Measurements from ENCODE around the gene IFIT2. TPM values are rescaled to one million over a fixed set of nuclear protein-coding genes. Genes with fewer than 3 reads are reported as not detected.
A peak's percentile ranks its signal among the peaks of the same experiment; 100 is the strongest.

Gene IFIT2
- total RNA-seq, 6 donors from 2014 or later: 7.8 to 49.0 (median 12.0) TPM

DNA sequence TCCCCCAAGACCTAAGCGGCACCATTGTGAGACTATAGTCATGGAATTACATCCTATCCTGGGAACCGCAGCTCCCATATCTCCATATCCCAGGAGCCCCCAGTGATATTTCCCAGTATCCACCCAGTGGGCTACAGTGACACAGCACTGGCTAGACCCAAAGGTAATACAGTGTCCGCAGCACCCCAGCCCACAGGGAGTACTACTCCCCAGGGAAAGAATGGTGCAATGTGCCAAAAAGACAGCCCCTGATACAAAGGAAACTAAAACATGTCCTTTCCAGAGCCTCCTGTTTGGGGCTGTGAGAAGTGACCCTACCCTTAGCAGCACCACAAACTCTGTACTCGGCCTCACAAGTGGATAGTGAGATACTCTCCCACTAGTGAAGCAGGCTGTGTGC, 4.5 kb upstream of the IFIT2 start:
- Histone ChIP-seq H3K36me3 (no peaks in the 10 kb centered on the region), H3K27me3 (no peaks in the 10 kb centered on the region), H3K9me3 (no peaks in the 10 kb centered on the region), H3K4me3 (no peak overlapping the region), H3K4me1 (peaks cover 16 to 26% (median 22%) of the 10 kb centered on the region in 4 donors), H3K27ac (no peak overlapping the region)
- 94 to 96% methylated on average over 4 of the region's 4 CpGs for whole genome bisulfite sequencing, 2 donors
- no peak for DNase-seq
- TF ChIP-seq, protein P1, sequence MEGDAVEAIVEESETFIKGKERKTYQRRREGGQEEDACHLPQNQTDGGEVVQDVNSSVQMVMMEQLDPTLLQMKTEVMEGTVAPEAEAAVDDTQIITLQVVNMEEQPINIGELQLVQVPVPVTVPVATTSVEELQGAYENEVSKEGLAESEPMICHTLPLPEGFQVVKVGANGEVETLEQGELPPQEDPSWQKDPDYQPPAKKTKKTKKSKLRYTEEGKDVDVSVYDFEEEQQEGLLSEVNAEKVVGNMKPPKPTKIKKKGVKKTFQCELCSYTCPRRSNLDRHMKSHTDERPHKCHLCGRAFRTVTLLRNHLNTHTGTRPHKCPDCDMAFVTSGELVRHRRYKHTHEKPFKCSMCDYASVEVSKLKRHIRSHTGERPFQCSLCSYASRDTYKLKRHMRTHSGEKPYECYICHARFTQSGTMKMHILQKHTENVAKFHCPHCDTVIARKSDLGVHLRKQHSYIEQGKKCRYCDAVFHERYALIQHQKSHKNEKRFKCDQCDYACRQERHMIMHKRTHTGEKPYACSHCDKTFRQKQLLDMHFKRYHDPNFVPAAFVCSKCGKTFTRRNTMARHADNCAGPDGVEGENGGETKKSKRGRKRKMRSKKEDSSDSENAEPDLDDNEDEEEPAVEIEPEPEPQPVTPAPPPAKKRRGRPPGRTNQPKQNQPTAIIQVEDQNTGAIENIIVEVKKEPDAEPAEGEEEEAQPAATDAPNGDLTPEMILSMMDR (IDR thresholded peaks at IDR 0.05): no peak
- no peak for TF ChIP-seq POLR2AphosphoS5 (IDR thresholded peaks at IDR 0.05)
- TF ChIP-seq EP300 (IDR thresholded peaks at IDR 0.05): no peak
- TF ChIP-seq POLR2A (IDR thresholded peaks at IDR 0.05): no peak
- ATAC-seq (ENCODE audit: low FRiP score in 2 of 2): no peak

DNA sequence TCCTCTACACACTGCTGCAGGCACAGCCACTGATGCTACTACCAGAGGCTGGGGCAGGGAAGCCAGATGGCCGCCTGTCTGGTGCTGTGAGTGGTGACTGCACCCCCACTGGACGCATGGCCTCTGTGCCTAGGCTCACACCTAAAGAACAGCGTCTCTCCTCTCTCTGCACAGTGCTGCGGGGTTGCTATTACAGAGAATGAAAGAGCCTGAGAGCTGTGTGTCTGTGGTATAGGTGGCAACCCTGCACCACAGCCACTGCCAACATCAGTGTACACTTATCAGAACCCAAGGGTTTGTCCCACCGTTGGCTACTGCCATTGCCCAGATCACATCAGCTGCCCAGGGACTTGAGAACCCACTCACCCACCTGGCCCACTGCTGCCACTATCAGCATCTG, 4.1 kb upstream of the IFIT2 start:
- Histone ChIP-seq H3K4me1 (peaks cover 16 to 30% (median 24%) of the 10 kb centered on the region in 4 donors), H3K27ac (no peak overlapping the region), H3K4me3 (no peak overlapping the region), H3K9me3 (no peaks in the 10 kb centered on the region), H3K27me3 (no peaks in the 10 kb centered on the region), H3K36me3 (no peaks in the 10 kb centered on the region)
- TF ChIP-seq POLR2A (IDR thresholded peaks at IDR 0.05) (no peak), EP300 (IDR thresholded peaks at IDR 0.05) (no peak), POLR2AphosphoS5 (IDR thresholded peaks at IDR 0.05) (no peak)
- TF ChIP-seq, protein P1 (IDR thresholded peaks at IDR 0.05): no peak
- DNase-seq (no peak), ATAC-seq (ENCODE audit: low FRiP score in 2 of 2) (no peak)
- 89% methylated on average over 5 of the region's 5 CpGs; no CpG with 5 or more reads in 1 of the 2 donors for WGBS, 2 donors

DNA sequence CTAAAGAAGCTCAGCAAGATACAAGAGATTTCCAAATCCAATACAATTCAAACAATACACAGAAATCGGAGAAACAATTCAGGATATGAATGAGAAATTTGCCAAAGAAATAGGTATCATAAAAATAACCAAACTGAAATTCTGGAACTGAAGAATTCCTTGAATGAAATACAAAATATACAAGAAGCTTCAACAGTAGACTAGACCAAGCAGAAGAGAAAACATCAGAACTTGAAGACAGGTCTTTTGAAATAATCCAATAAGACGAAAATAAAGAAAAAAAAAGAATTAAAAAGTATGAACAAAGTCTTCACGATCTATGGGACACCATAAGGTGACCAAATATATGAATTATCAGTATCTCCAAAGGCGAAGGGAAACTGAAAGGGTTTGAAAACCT, 2.8 kb upstream of the IFIT2 start:
- no peaks in the 10 kb centered on the region for H3K36me3 ChIP-seq
- WGBS, 2 donors: 85 to 98% methylated on average over 4 of the region's 4 CpGs
- no peaks in the 10 kb centered on the region for H3K27me3 ChIP-seq
- ATAC-seq (ENCODE audit: low FRiP score in 2 of 2) (no peak), DNase-seq (no peak)
- H3K27ac ChIP-seq: no peak overlapping the region
- TF ChIP-seq POLR2AphosphoS5 (IDR thresholded peaks at IDR 0.05): no peak
- TF ChIP-seq EP300 (IDR thresholded peaks at IDR 0.05): no peak
- TF ChIP-seq, protein P1 (IDR thresholded peaks at IDR 0.05): no peak
- no peak for TF ChIP-seq POLR2A (IDR thresholded peaks at IDR 0.05)
- H3K9me3 ChIP-seq: no peaks in the 10 kb centered on the region
- H3K4me3 ChIP-seq: no peak overlapping the region
- H3K4me1 ChIP-seq: peaks cover 27 to 42% (median 35%) of the 10 kb centered on the region in 4 donors

DNA sequence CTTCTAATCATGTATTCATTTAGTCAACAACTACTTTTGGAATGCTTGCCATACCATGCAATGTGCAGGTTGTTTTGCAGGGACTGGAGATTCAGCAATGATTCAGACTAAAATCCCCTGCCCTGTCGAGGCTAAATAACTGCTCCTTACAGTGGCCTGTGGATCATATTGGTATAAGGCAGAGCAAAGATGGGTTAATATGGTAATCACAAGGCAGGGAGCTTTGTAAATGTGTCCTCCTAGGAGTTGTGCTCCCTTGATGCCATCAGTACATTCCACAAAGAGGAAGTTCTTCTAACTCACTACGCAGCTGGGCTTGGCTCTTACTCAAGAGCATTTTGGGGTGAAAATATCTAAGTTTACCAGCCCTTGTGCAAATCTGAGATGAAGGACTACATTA, 614 bp upstream of the IFIT2 start:
- Histone ChIP-seq H3K9me3 (no peaks in the 10 kb centered on the region), H3K4me3 (peak overlapping the region; percentile 4 to 61 (median 51)), H3K36me3 (peaks cover 0 to 6% (median 4%) of the 10 kb centered on the region in 4 donors), H3K27me3 (no peaks in the 10 kb centered on the region), H3K27ac (peak overlapping the region; percentile 87 to 94 (median 92)), H3K4me1 (peaks cover 18 to 40% (median 30%) of the 10 kb centered on the region in 4 donors)
- ATAC-seq (ENCODE audit: low FRiP score in 2 of 2): peak; percentile 76 to 79
- peak in 1 of 2 donors; percentile 54 for DNase-seq
- TF ChIP-seq, protein P1 (IDR thresholded peaks at IDR 0.05): no peak
- TF ChIP-seq POLR2AphosphoS5 (IDR thresholded peaks at IDR 0.05): peak in 1 of 2 donors; percentile 27
- WGBS, 2 donors: 5% methylated on average over 2 of the region's 2 CpGs

DNA sequence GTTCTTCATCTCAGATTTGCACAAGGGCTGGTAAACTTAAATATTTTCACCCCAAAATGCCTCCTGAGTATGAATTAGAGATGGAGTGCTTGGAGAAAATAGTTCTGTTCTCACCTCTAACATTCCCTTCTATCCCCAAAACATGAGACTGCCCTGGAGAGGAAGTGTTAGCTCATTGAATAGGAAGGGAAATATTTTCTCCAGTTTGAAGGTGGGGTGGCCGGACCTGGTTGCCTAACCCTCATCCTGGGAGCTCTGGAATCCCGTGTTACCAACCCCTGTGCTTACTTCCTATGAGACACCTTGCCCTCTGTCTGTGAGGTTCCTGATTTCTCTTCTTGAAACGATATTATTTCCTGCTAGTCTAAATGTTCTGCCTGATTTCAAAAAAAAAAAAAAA, 779 bp downstream of the IFIT2 start:
- peak in 1 of 2 donors; percentile 54 for DNase-seq

More for the DNA sequence above, 779 bp downstream of the IFIT2 start:
- Histone ChIP-seq H3K27ac (peak overlapping the region; percentile 87 to 94 (median 92)), H3K27me3 (no peaks in the 10 kb centered on the region), H3K36me3 (peaks cover 0 to 20% (median 16%) of the 10 kb centered on the region in 4 donors), H3K4me1 (peaks cover 18 to 33% (median 27%) of the 10 kb centered on the region in 4 donors), H3K9me3 (no peaks in the 10 kb centered on the region), H3K4me3 (peak overlapping the region in 3 of 4 donors; percentile 43 to 61 (median 59))
- peak; percentile 43 to 57 for ATAC-seq (ENCODE audit: low FRiP score in 2 of 2)
- TF ChIP-seq POLR2A (IDR thresholded peaks at IDR 0.05) (no peak), EP300 (IDR thresholded peaks at IDR 0.05) (no peak), POLR2AphosphoS5 (IDR thresholded peaks at IDR 0.05) (no peak)
- TF ChIP-seq, protein P1 (IDR thresholded peaks at IDR 0.05): no peak
- 3 to 6% methylated on average over 3 of the region's 3 CpGs for WGBS, 2 donors
